Putamen (tissue), 1 donor: ENCODE results near the gene GATB.

Source experiments
- DNase-seq: peaks from one replicate; pipeline ENCODE4 v3.0.0-alpha.2; 2016; ENCODE audit warnings: low spot score

GATB gene

DNA sequence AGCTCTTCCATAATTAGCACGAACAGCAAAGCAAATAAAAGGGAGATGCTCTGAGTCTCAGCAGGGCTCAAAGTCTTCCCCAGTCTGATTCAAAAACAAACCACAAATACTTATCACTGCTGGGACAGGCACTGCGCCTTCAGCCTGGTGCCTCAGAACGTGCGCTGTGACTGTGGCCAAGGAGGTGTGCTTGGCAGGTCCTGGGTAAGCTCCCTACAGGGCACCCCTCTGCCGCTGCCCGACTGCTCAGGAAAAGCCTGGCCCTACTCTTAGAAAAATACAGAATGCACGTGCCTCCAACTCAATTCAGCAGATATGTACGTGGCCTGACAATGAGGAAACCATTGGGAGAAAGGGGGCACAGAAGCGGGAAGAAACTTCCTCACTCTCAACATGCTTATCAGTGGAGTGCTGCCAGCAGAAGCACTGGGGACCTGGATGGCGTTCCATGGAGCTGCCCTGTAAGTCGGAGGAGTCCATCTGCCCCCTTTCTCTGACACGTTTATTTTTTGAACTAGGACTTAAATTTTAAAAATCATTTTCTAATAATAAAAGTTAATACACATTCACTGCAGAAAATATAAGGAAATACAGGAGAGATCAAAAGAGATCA is 86.8 kb downstream of the GATB start:
- no peak for DNase-seq

DNA sequence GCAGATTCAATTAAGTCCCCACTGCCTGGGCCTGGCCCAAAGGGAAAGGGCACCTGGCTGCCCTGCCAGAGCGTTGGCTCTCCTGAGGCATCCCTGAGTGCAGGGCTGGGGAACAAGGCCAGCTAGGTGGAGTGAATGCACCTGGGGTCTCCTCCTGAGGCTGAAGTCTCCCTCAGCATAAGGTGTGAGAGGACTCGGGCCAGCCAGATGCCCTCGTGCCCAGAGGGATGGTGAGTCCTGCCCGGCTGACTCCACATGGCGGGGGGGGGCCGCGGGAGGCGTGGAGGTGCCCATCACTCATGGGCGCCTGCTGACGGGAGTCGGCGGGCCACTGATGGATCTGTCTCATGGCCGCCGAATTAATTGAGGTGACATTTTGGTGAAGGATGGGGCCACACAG is 87.8 kb downstream of the GATB start:
- DNase-seq = no peak

DNA sequence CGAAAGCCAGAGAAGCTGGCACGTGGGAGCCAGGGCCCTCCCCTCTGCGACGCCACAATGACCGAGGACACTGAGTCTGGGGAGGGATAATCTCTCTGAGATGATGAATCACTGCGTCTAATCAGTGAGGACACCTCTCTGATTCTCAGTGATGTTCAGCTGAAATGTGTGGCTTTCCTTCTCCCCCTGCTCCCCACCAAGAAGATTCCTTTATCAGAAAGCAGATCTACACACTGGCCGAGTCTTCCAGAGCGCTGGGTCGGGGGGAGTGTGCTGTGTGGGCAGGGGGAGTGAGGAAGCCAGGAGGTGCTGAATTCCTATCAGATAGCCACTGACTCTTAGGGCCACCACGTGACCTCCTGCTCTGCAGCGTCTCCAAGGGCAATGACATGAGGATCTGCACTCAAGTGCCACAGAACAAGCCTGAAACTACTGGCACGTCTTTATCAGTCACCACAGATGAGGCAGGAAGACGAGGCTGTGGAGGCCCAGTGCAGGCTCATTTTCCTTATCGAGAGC is 89.2 kb downstream of the GATB start:
- no peak for DNase-seq

DNA sequence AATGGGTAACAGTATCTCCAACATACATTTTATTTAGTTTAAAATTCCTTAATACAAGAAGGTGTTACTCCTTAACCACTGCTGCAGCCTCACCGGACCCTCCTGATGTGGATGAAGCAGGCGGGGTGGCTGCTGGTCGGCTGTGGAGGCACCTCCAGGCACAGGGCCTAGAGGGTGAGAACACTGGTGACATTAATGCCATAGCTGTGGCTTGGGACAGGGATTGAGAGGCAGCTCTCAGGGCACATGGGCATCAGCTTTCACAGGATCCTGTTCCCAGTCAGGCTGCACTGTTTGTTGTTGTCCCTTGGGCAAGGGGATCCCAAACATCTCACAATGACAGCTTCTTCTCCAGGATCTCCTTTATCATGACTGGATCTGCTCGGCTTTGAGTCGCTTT is 90.0 kb downstream of the GATB start:
- DNase-seq = no peak

DNA sequence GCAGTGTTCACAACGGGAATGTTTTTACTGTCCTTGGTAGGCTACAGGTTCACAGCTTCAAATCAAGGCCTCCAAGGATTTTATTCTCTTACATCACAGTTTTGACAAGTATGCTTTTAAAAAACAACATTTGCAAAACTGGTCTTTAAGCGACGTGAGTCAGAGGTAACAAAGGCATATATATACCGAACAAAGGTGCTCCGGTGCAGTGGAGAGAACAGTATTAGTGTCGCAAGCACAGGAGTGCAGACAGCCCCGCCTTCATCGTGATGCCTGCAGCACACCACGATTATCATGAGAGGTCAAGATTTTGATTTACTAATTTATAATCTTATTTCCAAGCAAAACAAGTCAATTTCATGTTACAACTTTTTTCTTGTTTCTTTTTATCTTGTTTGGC is 90.8 kb downstream of the GATB start:
- DNase-seq = no peak

DNA sequence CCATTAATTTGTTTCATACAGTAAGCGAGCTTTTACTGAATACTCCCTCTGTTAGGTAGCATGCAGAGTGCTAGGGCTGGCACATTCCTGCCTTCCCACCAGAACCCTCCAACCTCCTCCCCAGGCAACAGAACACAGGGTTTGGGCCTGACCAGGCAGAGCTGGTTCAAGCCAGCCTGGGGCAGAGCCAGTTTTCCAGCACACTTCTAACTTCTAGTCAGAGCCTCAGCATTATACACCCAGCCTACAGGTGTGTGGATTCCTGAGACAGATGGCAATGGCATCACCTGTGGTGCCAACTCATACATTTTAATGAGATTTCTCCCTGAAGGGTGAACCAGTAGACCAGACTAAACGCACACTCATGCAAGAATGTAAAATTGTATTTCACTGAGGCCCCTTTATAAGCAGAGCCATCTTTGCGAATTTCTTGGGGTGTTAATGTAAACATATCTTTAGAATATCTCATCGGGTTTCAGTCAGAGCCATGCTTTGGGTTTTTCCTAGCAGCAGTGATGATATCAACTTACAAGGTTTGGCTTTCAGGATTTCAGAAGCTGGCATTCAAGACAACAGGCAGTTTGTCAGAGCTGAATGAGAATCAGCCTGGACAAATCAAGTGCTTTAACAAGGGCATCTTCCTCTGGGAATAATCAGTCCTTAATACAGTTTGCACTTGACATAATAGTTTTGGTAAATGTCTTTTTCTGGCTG is 92.0 kb downstream of the GATB start:
- no peak for DNase-seq

DNA sequence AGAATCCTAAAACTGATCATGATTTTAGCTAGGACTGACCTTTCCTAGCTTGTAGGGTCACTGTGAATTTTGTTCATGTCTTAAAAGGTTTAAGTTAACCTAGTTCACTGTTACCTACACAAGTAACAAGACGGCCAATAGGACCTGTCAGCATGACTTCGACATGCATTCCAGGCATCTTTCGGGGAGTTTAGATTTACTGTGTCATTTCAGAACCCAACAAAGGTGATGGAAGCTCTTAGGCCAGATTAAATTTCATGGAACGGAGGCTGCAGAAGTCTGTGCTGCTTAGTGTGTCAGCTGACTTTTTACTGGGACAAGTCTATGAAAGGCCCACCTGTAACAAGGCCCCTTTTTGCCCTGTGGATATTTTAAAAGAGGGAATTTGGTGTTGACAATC is 93.1 kb downstream of the GATB start:
- no peak for DNase-seq

DNA sequence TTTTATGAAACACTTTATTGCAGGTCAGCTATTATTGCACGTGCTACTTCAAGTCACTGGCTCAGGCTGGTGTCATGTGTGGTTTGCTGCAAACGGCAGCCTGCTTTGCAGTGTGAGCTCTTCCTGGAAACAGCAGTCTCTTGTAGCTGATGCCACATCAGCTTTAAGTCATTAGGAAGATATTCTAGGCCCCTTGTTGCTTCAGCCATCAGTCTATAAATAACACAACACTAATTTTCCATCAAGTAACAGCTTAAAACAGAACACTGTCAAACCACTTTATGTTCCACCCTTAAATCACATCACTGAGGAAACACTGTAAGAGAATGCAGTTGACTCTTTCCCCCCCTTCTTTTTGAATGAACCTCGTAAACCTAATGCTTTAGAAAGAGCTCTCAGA is 93.8 kb downstream of the GATB start:
- no peak for DNase-seq

DNA sequence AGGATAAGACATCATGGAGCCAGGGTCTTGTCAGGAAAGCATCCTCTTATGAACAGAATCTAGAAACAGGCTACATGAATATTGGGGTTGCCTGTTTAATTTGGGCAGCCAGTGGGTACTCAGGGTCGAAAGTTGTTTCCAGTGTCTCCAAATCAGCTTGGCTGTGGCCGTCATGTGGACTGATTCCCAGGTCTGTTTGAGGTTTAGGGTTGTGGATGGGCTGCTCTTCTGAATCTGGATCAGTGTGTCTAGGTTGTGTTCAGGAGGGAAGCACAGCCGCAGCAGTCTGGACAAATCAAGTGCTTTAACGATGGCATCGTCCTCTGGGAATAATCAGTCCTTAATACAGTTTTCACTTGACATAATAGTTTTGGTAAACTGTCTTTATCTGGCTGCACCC is 94.3 kb downstream of the GATB start:
- DNase-seq = no peak

DNA sequence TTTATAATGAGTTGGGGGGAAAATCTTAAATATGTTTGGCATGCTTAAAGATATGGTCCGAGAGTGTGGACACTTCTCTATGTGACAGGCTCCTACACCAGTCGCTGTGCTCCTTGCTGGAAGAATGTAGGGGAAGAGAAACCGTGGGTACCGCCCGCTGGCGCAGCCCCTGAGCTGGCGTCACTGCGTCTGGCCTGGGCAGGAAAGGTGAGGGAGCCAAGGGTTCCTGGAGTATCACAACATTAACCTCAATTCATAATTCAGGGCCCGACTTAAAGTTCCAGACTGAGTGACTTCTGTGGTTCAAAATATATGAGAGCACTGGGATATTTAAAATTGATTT is 95.1 kb downstream of the GATB start:
- no peak for DNase-seq

DNA sequence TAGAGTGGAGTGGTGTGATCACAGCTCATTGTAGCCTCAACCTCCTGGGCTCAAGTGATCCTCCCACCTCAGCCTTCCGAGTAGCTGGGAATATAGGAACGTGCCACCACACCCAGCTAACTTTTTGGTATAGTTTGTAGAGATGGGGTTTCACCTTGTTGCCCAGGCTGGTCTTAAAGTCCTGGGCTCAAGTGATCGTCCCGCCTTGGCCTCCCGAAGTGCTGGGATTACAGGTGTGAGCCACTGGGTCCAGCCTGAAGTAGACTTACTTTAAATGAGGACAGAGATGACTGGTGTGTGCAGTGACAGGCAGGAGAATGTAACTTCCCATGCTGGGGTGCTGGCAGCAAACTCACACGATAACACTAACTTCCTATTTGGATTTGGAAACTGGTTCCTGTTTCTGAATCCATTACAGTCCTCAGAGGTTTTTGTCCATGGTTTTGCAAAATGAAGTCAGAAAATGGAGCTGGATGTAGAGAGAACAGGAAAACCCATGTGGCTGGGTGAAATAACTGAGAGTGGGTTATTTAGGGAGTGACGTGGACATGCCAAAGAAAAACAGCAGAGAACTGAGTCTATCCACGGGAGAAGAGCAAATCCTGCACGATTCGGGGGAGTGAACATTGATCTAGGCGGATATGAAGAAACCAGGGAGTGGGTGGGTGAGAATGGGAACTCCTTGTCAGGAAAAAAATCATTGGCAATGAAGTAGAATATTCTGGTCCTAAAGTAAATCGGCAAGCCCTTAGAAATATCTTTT is 95.6 kb downstream of the GATB start:
- no peak for DNase-seq

DNA sequence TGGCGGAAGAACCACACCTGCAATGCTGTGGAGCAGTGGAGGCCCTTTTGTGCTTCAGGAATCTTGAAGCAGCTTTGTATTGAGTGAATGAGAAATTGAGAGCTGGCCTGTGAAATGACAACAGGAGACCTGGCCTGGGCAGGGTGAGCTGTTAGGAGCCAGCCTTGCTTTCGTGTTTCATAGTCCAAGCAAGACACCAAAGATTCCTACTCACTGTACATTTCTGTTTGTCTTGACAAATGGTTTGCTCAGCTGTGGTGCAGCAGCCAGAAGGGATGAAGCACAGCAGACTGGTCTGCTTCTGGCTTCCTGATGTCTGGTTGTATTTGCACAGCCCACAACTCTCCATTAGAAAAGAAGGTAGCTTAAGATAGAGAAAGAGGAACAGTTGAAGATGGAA is 96.5 kb downstream of the GATB start:
- no peak for DNase-seq

DNA sequence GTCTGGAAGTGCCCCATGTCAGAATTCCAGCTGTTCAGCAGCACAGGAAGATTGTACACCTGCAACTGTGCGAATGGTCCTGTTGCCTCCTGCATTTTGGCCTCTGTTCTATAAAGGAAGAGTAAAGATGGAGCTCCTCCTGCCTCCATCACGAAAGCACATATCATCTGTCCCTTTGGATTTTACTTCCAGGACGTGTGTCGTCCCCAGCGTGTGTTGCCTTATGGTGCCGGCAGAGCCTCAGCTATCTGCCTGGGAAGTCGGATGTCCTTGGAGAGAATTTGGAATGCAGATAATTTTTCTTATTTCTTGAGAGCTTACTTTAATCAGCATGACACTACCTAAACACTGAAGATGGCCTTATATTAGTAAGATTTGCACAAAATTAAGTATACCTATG is 97.7 kb downstream of the GATB start:
- DNase-seq = no peak

DNA sequence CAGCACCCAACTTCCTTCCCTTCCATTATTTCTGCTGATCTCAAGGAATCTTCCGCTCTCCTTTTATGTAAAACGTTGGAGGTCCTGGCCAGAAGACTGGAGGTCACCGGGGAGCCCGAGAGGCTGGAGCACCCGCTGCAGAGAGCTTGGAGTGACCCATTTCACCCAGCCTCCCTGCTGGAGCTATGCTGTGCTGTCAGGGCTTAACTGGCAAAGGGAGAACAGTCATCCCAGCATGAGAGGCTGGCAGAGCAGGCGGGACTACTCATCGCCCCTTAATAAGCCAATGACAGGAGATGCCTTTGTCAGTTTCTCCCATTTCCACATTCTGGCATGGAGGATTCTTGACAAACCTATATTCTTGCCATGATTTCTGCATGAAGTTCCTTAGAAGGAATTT is 98.9 kb downstream of the GATB start:
- DNase-seq = no peak

DNA sequence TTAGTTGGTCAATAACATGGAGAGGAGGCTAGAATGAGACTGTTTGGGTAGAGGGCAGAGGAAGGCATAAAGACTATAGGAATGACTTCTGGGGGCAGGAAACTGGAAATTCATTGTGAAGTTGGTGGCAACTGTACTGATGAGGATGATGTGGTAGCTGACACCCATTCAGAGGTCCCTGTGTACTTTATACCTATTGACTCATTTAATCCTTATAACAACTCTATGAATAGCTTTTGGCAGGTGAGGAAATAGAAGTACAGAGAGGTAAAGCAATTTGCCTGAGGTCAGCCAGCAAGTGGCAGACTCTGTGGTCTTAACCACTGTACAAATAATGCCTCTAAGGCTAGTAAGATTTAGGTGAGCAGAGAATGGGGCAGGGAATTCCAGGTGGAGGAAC is 100.1 kb downstream of the GATB start:
- DNase-seq = no peak

DNA sequence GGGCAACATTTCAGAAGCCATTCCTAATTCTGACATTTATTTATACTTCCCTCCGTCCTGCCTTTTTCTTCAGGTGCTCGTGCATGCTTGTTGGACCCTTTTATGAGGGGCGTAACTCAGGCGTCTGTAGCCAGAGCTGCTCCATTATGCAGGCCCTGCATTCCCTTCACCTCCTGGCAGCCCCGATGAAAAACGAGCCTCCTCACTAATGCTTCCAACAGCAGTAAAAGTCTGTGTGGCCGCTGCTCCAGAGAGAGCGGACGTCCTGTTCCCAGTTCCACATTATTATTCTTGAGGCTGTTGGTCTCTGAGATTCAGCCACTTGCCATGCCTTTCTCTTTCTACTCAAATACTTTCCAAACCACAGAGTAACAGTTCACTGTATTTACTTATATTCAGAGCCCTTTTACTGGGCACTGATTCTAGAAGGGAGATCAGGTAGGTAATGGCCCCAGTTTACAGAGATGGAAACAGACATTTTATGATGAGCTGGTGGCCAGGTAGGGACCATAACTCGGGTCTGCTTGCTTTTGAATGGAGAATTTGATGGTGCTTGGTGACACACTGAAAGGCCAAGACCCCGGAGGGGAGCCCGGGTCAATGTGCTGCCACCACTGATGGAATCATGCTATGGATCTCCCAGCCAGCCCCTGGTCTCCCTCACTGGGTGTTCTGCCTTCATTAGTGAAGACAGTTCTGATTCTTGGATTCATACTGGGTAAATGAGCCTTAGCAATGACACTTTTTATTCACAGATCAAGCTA is 101.0 kb downstream of the GATB start:
- no peak for DNase-seq

DNA sequence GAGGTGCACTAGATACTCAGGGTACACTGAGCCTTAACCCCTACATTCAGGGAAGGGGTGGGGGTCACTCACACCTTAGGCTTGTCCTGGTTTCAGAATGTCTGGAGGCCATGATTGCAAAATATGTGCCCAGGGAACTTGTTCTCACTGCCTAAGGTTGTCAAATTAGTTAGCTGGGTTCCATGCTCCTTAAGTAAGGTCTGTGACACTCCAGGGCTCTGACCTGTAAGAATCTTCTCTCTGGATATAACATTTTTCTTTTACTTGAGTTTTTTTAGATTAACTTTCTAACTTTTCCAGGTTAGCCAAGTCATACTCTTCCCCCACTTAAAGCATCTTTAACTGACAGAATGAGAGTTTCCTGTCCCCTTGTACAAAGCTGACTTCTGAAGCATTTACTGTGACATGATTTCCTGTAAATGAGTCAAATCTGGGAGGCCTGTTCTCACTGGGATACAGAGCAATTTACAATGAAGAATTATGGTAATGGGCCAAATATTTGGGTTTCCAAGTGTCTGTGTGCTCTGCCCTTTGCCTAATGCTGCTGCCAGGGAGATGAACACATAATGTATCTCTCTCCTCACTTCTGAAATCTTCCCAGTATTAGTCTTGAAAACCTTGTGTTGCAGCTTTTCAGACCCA is 101.7 kb downstream of the GATB start:
- no peak for DNase-seq

DNA sequence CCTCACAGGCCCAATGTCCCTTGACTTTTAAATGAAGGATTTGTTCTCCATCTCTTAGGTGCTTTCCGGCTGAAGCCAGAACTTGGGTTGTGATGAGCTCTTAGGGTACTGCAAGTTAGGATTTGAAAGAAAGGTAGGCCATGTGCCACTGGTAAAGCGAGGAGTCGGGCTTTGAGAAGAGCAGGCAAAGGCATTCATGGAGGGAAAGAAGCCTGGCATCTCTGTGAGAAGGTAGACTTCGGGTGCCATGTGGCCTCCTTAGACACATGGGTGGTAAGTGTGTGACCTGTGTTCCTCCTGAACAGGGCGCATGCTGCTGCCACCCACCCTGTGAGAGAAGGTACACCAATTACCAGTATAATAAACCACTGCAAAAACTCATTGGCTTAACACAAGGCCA is 102.9 kb downstream of the GATB start:
- no peak for DNase-seq

DNA sequence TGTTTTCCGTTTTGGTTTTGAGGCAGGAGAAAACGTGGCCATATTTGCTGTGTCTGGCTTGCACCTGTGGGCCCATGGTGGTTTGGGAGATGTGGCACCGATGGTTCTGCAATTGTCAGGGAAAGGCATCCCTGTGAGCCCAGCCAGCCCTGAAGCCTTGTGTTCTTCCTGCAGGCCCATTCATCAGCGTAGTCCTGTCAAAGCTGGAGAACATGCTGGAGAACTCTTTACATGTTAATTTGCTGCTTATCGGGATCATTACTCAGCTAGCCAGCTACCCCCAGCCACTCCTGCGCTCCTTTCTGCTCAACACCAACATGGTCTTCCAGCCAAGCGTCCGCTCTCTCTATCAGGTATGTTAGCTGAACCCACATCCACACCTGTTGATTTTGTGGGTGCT is 104.7 kb downstream of the GATB start:
- DNase-seq = no peak

DNA sequence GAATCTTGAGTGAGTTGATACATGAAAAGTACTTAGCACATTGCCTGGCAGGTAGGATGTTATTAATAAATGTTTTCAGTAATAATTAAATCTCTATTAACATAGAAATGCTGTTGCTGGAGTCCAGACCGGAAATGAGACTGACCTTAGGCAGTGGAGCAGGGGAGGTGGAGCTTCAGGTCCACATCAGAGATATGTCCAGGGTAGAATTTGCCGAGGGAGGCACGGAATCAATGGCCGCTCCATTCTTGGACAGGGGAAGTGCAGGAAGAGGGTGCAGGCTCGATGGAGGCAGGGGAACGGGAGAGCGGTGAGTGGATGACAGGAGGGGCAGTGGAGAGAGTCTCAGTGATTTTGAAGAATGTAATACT is 107.3 kb downstream of the GATB start:
- DNase-seq = no peak

DNA sequence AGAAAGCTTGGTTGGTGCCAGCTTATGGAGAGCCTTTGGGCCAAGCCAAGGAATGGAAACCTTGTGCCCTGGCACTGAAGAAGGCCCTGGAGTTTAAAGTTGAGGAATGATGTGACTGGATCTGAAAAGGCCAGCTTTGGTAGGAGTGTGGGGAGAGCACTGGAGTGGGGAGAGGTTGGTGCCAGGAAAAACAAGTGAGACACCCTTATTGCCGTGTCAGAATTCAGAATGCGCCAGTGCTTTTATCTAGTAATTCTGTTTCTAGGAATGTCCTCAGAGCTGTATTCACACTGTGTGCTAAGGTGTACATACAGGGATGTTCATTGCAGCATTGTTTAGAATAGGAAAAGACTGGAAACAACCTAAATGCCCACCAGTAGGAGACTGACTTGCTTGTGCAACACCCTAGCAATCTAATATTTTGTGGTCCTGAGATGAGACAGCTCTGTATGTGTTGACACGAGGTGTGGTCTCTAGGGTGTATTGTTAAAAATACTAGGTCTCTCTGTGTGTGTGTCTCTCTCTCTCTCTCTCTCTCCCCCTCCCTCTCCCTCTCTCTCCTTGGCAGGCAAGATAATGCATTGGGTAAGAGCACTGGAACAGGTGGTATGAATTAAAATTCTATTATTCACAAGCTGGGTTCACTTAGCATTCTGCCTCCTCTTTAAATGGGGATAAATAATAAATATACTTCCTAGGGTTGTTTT is 107.8 kb downstream of the GATB start:
- DNase-seq = no peak

DNA sequence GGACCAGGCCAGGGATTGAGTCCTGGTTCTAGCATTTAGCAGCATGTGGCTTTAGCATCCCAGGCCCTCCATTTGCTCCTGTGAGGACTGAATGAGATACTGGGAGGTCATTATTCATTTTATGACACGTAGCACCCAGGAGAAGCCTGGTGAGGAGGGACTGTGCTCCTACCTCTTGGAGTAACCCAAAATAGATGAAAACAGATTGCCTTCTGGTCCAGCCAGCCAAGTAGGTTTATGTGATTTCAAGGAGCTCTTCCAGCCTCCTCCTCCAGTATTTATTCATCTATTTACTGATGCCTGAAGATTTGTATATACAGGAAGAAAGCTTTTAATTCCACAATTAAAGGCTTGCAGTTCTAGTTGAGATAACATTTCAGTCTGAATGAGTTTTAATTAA is 109.3 kb downstream of the GATB start:
- no peak for DNase-seq
